Fibroblast of lung (primary cell): ENCODE results near the gene DGKQ. TPM values are rescaled to one million over a fixed set of nuclear protein-coding genes. Genes with fewer than 3 reads are reported as not detected.

Experiments used
- DNase-seq, 2 donors: peaks; one replicate each; pipeline versions ENCODE4 v3.0.0 to v3.0.0-alpha.2; 2010; ENCODE audit warnings: low read depth in 2 of 2
- H2AFZ ChIP-seq: 2 replicates; pipeline ENCODE4 v1.5.1; 2012; ENCODE audit warnings: low read length, control low read depth, inconsistent platforms
- H3K27ac ChIP-seq: 2 replicates; pipeline ENCODE4 v1.5.1; 2011; ENCODE audit warnings: low read length, control low read depth; ENCODE audit not compliant: insufficient read depth
- H3K27me3 ChIP-seq: 2 replicates; pipeline ENCODE4 v1.5.1; 2011; ENCODE audit warnings: mild to moderate bottlenecking, low read length; ENCODE audit not compliant: control insufficient read depth, insufficient read depth
- H3K36me3 ChIP-seq: 2 replicates; pipeline ENCODE4 v1.5.1; 2011; ENCODE audit warnings: low read length; ENCODE audit not compliant: control insufficient read depth, insufficient read depth
- H3K4me1 ChIP-seq: 2 replicates; pipeline ENCODE4 v1.5.1; 2011; ENCODE audit warnings: low read length; ENCODE audit not compliant: control insufficient read depth, insufficient read depth; ENCODE audit errors: extremely low read depth
- H3K4me2 ChIP-seq: 2 replicates; pipeline ENCODE4 v1.5.1; 2011; ENCODE audit warnings: low read length, control low read depth; ENCODE audit not compliant: insufficient read depth; ENCODE audit errors: extremely low read depth
- H3K4me3 ChIP-seq, 4 experiments: fragments of 200-600 bp in 1 of 4; sonication (generic) in 1 of 4; replicated peaks in 1 of 4; 2 replicates each; pipeline ENCODE4 v1.5.1; 2011 to 2016; ENCODE audit warnings: low read length in 4 of 4, low read depth in 3 of 4, mild to moderate bottlenecking in 3 of 4, control low read depth in 2 of 4, inconsistent platforms in 1 of 4, mixed read lengths in 1 of 4; ENCODE audit not compliant: insufficient read depth in 1 of 4; ENCODE audit errors: control extremely low read depth in 1 of 4
- H3K79me2 ChIP-seq: 2 replicates; pipeline ENCODE4 v1.5.1; 2012; ENCODE audit warnings: mild to moderate bottlenecking, low read length, inconsistent platforms; ENCODE audit not compliant: control insufficient read depth, insufficient read depth
- H3K9ac ChIP-seq: 2 replicates; pipeline ENCODE4 v1.5.1; 2011; ENCODE audit warnings: mild to moderate bottlenecking, low read length, control low read depth; ENCODE audit not compliant: insufficient read depth
- H3K9me3 ChIP-seq: 2 replicates; pipeline ENCODE4 v1.5.1; 2012; ENCODE audit warnings: low read depth, low read length; ENCODE audit not compliant: control insufficient read depth, insufficient read depth
- H4K20me1 ChIP-seq: 2 replicates; pipeline ENCODE4 v1.5.1; 2011; ENCODE audit warnings: low read length; ENCODE audit not compliant: control insufficient read depth, insufficient read depth; ENCODE audit errors: extremely low read depth
- EZH2 ChIP-seq: IDR thresholded peaks from 2 replicates; pipeline ENCODE4 v1.5.1; 2012; ENCODE audit warnings: low read length, control low read depth, mild to moderate bottlenecking; ENCODE audit errors: missing control alignments
- polyA plus RNA-seq, 2 donors: library from polyadenylated mRNA; depleted of rRNA in 1 of 2; stranded (reverse) in 1 of 2; unstranded in 1 of 2; fragments of >200 nt; gene quantifications; 2 replicates each; pipeline ENCODE4 v1.2.1, GENCODE V29; 2011 to 2012; ENCODE audit warnings: missing spikeins in 1 of 2
- total RNA-seq: library from RNA; depleted of rRNA; stranded (reverse); fragments of >200 nt; gene quantifications from 2 replicates; pipeline ENCODE4 v1.2.1, GENCODE V29; 2014
- TF ChIP-seq, protein P1 (sequence below), 2 donors: IDR thresholded peaks in 1 of 2; conservative IDR thresholded peaks in 1 of 2; 1 replicate in 1 of 2; 2 replicates in 1 of 2; pipeline ENCODE4 v1.5.1; 2011 to 2012; ENCODE audit warnings: low read length in 2 of 2, control low read depth in 1 of 2, inconsistent platforms in 1 of 2, low read depth in 1 of 2, mild to moderate bottlenecking in 1 of 2

The DGKQ gene
- total and polyA plus RNA-seq, 2 donors (not counting 1 experiment from before 2014, with no cell fraction given), result 2.1 to 13.2 TPM

DNA sequence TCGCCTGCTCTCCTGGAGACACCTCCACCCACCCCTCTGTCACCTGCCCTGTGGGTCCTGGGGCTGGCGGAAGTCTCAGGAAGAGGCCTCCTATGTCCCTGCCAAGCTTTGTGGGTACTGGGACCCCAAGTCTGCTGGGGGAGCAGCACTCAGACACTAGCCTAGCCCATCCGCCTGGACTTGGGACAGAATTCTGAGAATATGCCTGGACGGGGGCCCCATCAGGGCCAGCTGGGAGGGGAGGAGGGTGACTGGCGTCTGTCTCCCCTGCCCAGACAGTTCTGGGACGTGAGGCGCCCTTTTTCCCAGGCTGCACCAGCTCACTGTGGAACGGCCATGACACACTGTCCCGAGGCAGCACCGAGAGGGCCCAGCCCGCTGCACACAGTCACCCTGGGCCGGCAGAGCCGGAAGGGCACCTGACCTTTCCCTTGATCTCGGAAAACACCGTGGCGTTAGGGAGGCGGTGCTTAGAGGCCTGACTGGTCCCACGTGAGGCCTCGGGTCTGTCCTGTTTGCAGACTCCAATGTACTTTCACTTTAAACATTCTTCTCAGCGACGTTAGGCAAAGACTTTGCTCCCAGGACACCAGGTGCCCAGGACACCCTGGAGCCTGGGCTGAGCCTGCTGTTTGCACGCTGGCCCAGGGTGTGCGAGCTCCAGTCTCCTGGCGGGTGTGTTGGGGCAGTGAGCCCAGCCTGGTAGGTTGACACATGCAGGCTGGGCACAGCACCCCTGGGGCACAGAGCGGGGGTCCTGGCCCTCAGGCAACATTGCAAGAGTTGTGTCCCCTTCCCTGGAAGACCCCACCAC lies 19.1 kb upstream of the DGKQ start:
- Histone ChIP-seq H3K4me2 (no peak overlapping the region), H3K9me3 (no peaks in the 10 kb centered on the region), H3K79me2 (no peaks in the 10 kb centered on the region), H3K27ac (no peak overlapping the region), H3K9ac (peak overlapping the region; percentile 7), H3K27me3 (peaks cover 9% of the 10 kb centered on the region), H3K4me3 (no peak overlapping the region), H4K20me1 (no peaks in the 10 kb centered on the region), H3K4me1 (no peaks in the 10 kb centered on the region), H2AFZ (no peak overlapping the region), H3K36me3 (peaks cover 6% of the 10 kb centered on the region)
- no peak for DNase-seq
- TF ChIP-seq EZH2, result no peak
- TF ChIP-seq, protein P1, sequence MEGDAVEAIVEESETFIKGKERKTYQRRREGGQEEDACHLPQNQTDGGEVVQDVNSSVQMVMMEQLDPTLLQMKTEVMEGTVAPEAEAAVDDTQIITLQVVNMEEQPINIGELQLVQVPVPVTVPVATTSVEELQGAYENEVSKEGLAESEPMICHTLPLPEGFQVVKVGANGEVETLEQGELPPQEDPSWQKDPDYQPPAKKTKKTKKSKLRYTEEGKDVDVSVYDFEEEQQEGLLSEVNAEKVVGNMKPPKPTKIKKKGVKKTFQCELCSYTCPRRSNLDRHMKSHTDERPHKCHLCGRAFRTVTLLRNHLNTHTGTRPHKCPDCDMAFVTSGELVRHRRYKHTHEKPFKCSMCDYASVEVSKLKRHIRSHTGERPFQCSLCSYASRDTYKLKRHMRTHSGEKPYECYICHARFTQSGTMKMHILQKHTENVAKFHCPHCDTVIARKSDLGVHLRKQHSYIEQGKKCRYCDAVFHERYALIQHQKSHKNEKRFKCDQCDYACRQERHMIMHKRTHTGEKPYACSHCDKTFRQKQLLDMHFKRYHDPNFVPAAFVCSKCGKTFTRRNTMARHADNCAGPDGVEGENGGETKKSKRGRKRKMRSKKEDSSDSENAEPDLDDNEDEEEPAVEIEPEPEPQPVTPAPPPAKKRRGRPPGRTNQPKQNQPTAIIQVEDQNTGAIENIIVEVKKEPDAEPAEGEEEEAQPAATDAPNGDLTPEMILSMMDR (conservative IDR thresholded peaks at IDR 0.05 in 1 of 2, IDR thresholded peaks at IDR 0.05 in 1 of 2; ENCODE audit: low read depth in 1 of 2, low read length in 2 of 2), result no peak

GRCh38 chr4:991451-992296 lies 18.3 kb upstream of the DGKQ start:
- H3K27ac ChIP-seq, result no peak overlapping the region
- no peak overlapping the region for H3K9ac ChIP-seq
- no peak overlapping the region for H2AFZ ChIP-seq
- H3K4me3 ChIP-seq, result no peak overlapping the region
- H3K4me1 ChIP-seq, result no peaks in the 10 kb centered on the region
- no peak for TF ChIP-seq EZH2
- TF ChIP-seq, protein P1 (conservative IDR thresholded peaks at IDR 0.05 in 1 of 2, IDR thresholded peaks at IDR 0.05 in 1 of 2; ENCODE audit: low read depth in 1 of 2, low read length in 2 of 2), result no peak
- H4K20me1 ChIP-seq, result no peaks in the 10 kb centered on the region
- DNase-seq, result no peak
- no peaks in the 10 kb centered on the region for H3K9me3 ChIP-seq
- H3K79me2 ChIP-seq, result no peaks in the 10 kb centered on the region
- H3K36me3 ChIP-seq, result peaks cover 6% of the 10 kb centered on the region
- no peak overlapping the region for H3K4me2 ChIP-seq
- peaks cover 4% of the 10 kb centered on the region for H3K27me3 ChIP-seq

DNA sequence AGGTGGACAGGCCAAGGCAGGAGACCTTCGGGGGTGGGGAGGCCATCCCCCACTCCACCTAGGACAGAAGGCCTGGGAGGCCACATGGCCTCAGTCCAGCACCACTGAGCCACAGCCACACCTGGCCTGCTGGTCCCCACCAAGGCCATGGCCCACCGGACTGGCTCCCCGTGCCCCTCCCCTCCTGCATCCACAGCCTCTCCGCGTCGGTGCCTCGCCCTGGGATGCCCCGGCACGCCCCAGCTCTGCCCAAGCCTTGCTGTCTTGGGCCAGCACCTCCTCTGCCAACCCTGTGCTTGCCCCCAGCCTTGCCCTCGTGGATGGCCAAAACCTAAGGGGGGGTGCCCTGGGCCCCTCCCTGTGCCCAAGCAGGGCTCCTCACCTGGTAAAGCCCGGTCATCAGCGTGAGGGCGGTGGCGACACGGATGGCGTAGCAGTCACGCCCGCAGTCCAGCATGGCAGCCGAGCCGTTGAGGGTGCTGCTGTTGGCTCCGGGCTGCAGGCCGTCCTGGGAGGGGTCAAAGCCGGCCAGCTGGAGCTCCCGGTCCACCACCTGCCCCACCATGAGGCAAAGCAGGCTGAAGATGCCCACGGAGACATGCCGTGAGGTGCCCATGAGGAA lies 17.5 kb upstream of the DGKQ start:
- no peak overlapping the region for H2AFZ ChIP-seq
- no peaks in the 10 kb centered on the region for H3K79me2 ChIP-seq
- peaks cover 6% of the 10 kb centered on the region for H3K36me3 ChIP-seq
- TF ChIP-seq, protein P1 (conservative IDR thresholded peaks at IDR 0.05 in 1 of 2, IDR thresholded peaks at IDR 0.05 in 1 of 2; ENCODE audit: low read depth in 1 of 2, low read length in 2 of 2), result no peak
- no peak for TF ChIP-seq EZH2
- H4K20me1 ChIP-seq, result no peaks in the 10 kb centered on the region
- no peak for DNase-seq
- no peak overlapping the region for H3K9ac ChIP-seq
- H3K27ac ChIP-seq, result no peak overlapping the region
- no peak overlapping the region for H3K4me3 ChIP-seq
- H3K4me2 ChIP-seq, result no peak overlapping the region
- no peaks in the 10 kb centered on the region for H3K27me3 ChIP-seq
- H3K9me3 ChIP-seq, result no peaks in the 10 kb centered on the region
- no peaks in the 10 kb centered on the region for H3K4me1 ChIP-seq
